H1 (cell line): Measurements from ENCODE around the gene WDR54. TPM values are rescaled to one million over a fixed set of nuclear protein-coding genes. Genes with fewer than 3 reads are reported as not detected.

ENCODE experiments used
- CTCF ChIA-PET: fragments of 300-600 bp; sonication (Branson Sonifier 250); formaldehyde crosslinking; loops from one replicate; lab custom pipeline; 2021; ENCODE audit not compliant: partially characterized antibody; lab: Charles Lee
- POLR2A ChIA-PET: fragments of 300-600 bp; sonication (Branson Sonifier 250); formaldehyde crosslinking; loops from one replicate; lab custom pipeline; 2021; ENCODE audit warnings: inconsistent platforms; ENCODE audit not compliant: partially characterized antibody; lab: Charles Lee
- DNase-seq, 2 experiments: peaks; one replicate each; pipeline versions ENCODE4 v3.0.0 to v3.0.0-alpha.2; 2010 to 2022; ENCODE audit warnings: low spot score in 2 of 2, low read depth in 1 of 2, mixed read lengths in 1 of 2
- FAIRE-seq: peaks from 2 replicates; lab custom pipeline; 2011; peaks lifted over from hg19 to GRCh38; lab: Jason Lieb, UNC
- H2AFZ ChIP-seq: 2 replicates; pipeline ENCODE4 v1.8.1; 2012; ENCODE audit warnings: low read length, inconsistent platforms
- H2AK5ac ChIP-seq: 2 replicates; pipeline ENCODE4 v1.6.1; 2013; ENCODE audit warnings: low read depth, low read length
- H2BK120ac ChIP-seq: replicated peaks from 2 replicates; pipeline ENCODE3; 2013; ENCODE audit warnings: low read depth, low read length, inconsistent platforms
- H2BK12ac ChIP-seq: 2 replicates; pipeline ENCODE4 v1.6.1; 2013; ENCODE audit warnings: low read depth, low read length
- H2BK15ac ChIP-seq: 2 replicates; pipeline ENCODE4 v1.6.1; 2013; ENCODE audit warnings: low read length
- H2BK20ac ChIP-seq: 2 replicates; pipeline ENCODE4 v1.6.1; 2013; ENCODE audit warnings: low read length
- H2BK5ac ChIP-seq: 2 replicates; pipeline ENCODE4 v1.6.1; 2013; ENCODE audit warnings: low read depth, low read length
- H3K14ac ChIP-seq: 2 replicates; pipeline ENCODE4 v1.6.1; 2013; ENCODE audit warnings: inconsistent platforms; ENCODE audit not compliant: insufficient read length
- H3K18ac ChIP-seq: 2 replicates; pipeline ENCODE4 v1.6.1; 2013; ENCODE audit warnings: low read length; ENCODE audit errors: extremely low read depth
- H3K23ac ChIP-seq: 2 replicates; pipeline ENCODE4 v1.6.1; 2013; ENCODE audit warnings: inconsistent platforms; ENCODE audit not compliant: insufficient read length
- H3K23me2 ChIP-seq: 2 replicates; pipeline ENCODE4 v1.6.1; 2013; ENCODE audit warnings: low read depth, low read length
- H3K27ac ChIP-seq: 2 replicates; pipeline ENCODE4 v1.6.1; 2011; ENCODE audit warnings: low read depth, low read length, inconsistent platforms
- H3K27me3 ChIP-seq, 4 experiments: replicated peaks in 1 of 4; 1 replicate in 1 of 4; 2 replicates in 3 of 4; pipeline versions ENCODE4 v1.6.1 to v1.8.1; 2011 to 2013; ENCODE audit warnings: low read length in 3 of 4, mild to moderate bottlenecking in 3 of 4, inconsistent platforms in 2 of 4, mixed read lengths in 2 of 4, moderate library complexity in 1 of 4; ENCODE audit not compliant: control insufficient read depth in 3 of 4, insufficient read depth in 3 of 4; ENCODE audit errors: extremely low read depth in 1 of 4
- H3K36me3 ChIP-seq, 4 experiments: 2 replicates each; pipeline versions ENCODE4 v1.6.1 to v1.8.1; 2011 to 2013; ENCODE audit warnings: mild to moderate bottlenecking in 4 of 4, low read length in 3 of 4, moderate library complexity in 2 of 4, control low read depth in 1 of 4, inconsistent platforms in 1 of 4; ENCODE audit not compliant: insufficient read depth in 4 of 4, control insufficient read depth in 2 of 4
- H3K4ac ChIP-seq: replicated peaks from 2 replicates; pipeline ENCODE3; 2013; ENCODE audit warnings: low read length, low read depth, mixed read lengths, inconsistent platforms; ENCODE audit not compliant: insufficient read length
- H3K4me1 ChIP-seq, 4 experiments: replicated peaks in 1 of 4; 1 replicate in 1 of 4; 2 replicates in 3 of 4; pipeline versions ENCODE4 v1.6.1 to v1.8.1; 2011 to 2013; ENCODE audit warnings: low read length in 3 of 4, inconsistent platforms in 2 of 4, mixed read lengths in 1 of 4; ENCODE audit not compliant: insufficient read depth in 4 of 4, control insufficient read depth in 3 of 4
- H3K4me2 ChIP-seq, 2 experiments: 2 replicates each; pipeline versions ENCODE4 v1.6.1 to v1.8.1; 2011 to 2013; ENCODE audit warnings: low read depth in 2 of 2, low read length in 2 of 2, control low read depth in 1 of 2, inconsistent platforms in 1 of 2, mild to moderate bottlenecking in 1 of 2; ENCODE audit not compliant: insufficient read depth in 1 of 2
- H3K4me3 ChIP-seq, 4 experiments: fragments of 200-600, 300-600 bp in 1 of 4; sonication (generic), shearing (Covaris generic), sonication (Bioruptor Twin) in 1 of 4; 2 replicates each; pipeline versions ENCODE4 v1.5.1 to v1.8.1; 2011 to 2016; ENCODE audit warnings: low read length in 4 of 4, low read depth in 3 of 4, control low read depth in 2 of 4, inconsistent platforms in 2 of 4, mild to moderate bottlenecking in 2 of 4, mixed read lengths in 1 of 4, moderate library complexity in 1 of 4; ENCODE audit not compliant: insufficient read depth in 2 of 4; ENCODE audit errors: extremely low read depth in 1 of 4
- H3K56ac ChIP-seq: replicated peaks from 2 replicates; pipeline ENCODE3; 2013; ENCODE audit warnings: low read depth, mild to moderate bottlenecking, mixed read lengths, low read length, inconsistent platforms; ENCODE audit not compliant: insufficient read length
- H3K79me1 ChIP-seq: 2 replicates; pipeline ENCODE4 v1.6.1; 2013; ENCODE audit warnings: low read depth, low read length, control low read depth
- H3K79me2 ChIP-seq, 2 experiments: 2 replicates each; pipeline versions ENCODE4 v1.6.1 to v1.8.1; 2012 to 2013; ENCODE audit warnings: low read length in 2 of 2, mild to moderate bottlenecking in 2 of 2, inconsistent platforms in 1 of 2; ENCODE audit not compliant: insufficient read depth in 2 of 2, control insufficient read depth in 1 of 2
- H3K9ac ChIP-seq, 4 experiments: replicated peaks in 1 of 4; 1 replicate in 1 of 4; 2 replicates in 3 of 4; pipeline versions ENCODE4 v1.6.1 to v1.8.1; 2011 to 2013; ENCODE audit warnings: low read depth in 3 of 4, low read length in 3 of 4, control low read depth in 2 of 4, mild to moderate bottlenecking in 2 of 4, moderate library complexity in 2 of 4, inconsistent platforms in 1 of 4; ENCODE audit errors: extremely low read depth in 1 of 4
- H3K9me3 ChIP-seq, 2 experiments: 2 replicates each; pipeline versions ENCODE4 v1.6.1 to v1.8.1; 2012 to 2013; ENCODE audit warnings: mild to moderate bottlenecking in 2 of 2, moderate library complexity in 2 of 2, control low read depth in 1 of 2, inconsistent platforms in 1 of 2, low read depth in 1 of 2, low read length in 1 of 2, mixed read lengths in 1 of 2; ENCODE audit not compliant: insufficient read depth in 2 of 2
- H4K20me1 ChIP-seq, 2 experiments: replicated peaks in 1 of 2; 2 replicates each; pipeline versions ENCODE3 to v1.8.1; 2011 to 2013; ENCODE audit warnings: inconsistent platforms in 2 of 2, low read length in 2 of 2, mild to moderate bottlenecking in 1 of 2; ENCODE audit not compliant: insufficient read depth in 2 of 2, control insufficient read depth in 1 of 2
- H4K5ac ChIP-seq: 2 replicates; pipeline ENCODE4 v1.6.1; 2013; ENCODE audit warnings: low read length, low read depth, mixed read lengths, inconsistent platforms; ENCODE audit not compliant: insufficient read length
- H4K8ac ChIP-seq: 2 replicates; pipeline ENCODE4 v1.8.0; 2013; ENCODE audit warnings: mild to moderate bottlenecking, moderate library complexity, low read length, inconsistent platforms; ENCODE audit not compliant: insufficient read depth; ENCODE audit errors: extremely low read depth
- H4K91ac ChIP-seq: replicated peaks from 2 replicates; pipeline ENCODE3; 2013; ENCODE audit warnings: low read length, mixed read lengths, inconsistent platforms; ENCODE audit not compliant: insufficient read length
- CHD1 ChIP-seq: IDR thresholded peaks from 2 replicates; pipeline ENCODE4 v1.6.1; 2012; ENCODE audit warnings: low read depth, low read length, improper control_type of control experiment
- KDM5A ChIP-seq: fragments of 200-600 bp; IDR thresholded peaks from 2 replicates; pipeline ENCODE4 v1.7.1; 2012; ENCODE audit warnings: mild to moderate bottlenecking, low read length, inconsistent platforms, mixed read lengths
- POLR2A ChIP-seq, 2 experiments: IDR thresholded peaks; 1 replicate in 1 of 2; 2 replicates in 1 of 2; pipeline ENCODE4 v1.6.1; 2011; ENCODE audit warnings: low read depth in 2 of 2, low read length in 2 of 2, mild to moderate bottlenecking in 2 of 2; ENCODE audit errors: control extremely low read depth in 1 of 2
- SAP30 ChIP-seq: fragments of 300-600 bp; sonication (generic); IDR thresholded peaks from 2 replicates; pipeline ENCODE4 v1.7.1; 2012; ENCODE audit warnings: low read length, moderate library complexity, mild to moderate bottlenecking, inconsistent platforms; ENCODE audit not compliant: insufficient read depth, insufficient replicate concordance
- SRF ChIP-seq: IDR thresholded peaks from 2 replicates; pipeline ENCODE4 v1.6.1; 2011; ENCODE audit warnings: mild to moderate bottlenecking, low read depth, low read length, moderate library complexity
- WGBS, 2 experiments: shearing (Covaris generic) in 1 of 2; methylation state at CpG; one replicate each; pipeline versions ENCODE4 v1.1.6 to v1.1.7; 2013 to 2015; ENCODE audit warnings: low lambda C conversion rate in 2 of 2, mixed read lengths in 2 of 2, inconsistent platforms in 1 of 2, low coverage in 1 of 2, missing lambda C conversion rate in 1 of 2; ENCODE audit not compliant: insufficient replicate concordance in 2 of 2, insufficient coverage in 1 of 2, insufficient read length in 1 of 2; ENCODE audit errors: extremely low coverage in 1 of 2, missing lambda C conversion rate in 1 of 2; 5-methylcytosine and 5-hydroxymethylcytosine counted together
- polyA plus RNA-seq, 7 experiments: library from polyadenylated mRNA; depleted of rRNA in 3 of 7; stranded (reverse) in 5 of 7; unstranded in 2 of 7; fragments of >200 nt in 5 of 7; fragments of 200-250 nt in 2 of 7; gene quantifications; 1 replicate in 5 of 7; 2 replicates in 1 of 7; 4 replicates in 1 of 7; pipeline versions ENCODE4 v1.2.1 to v1.2.3, GENCODE V29; 2011 to 2013; ENCODE audit warnings: missing spikeins in 2 of 7, mixed read lengths in 2 of 7
- total RNA-seq: library from RNA; stranded (reverse); fragmentation: NEBNext Ultra II Directional; extraction: Animal tissue kit (Norgen Biotek cat#: 25700); gene quantifications from 2 replicates; pipeline ENCODE4 v1.2.1, GENCODE V29; 2021
- TF ChIP-seq, protein P1 (sequence below): IDR thresholded peaks from 2 replicates; pipeline ENCODE4 v1.6.1; 2012; ENCODE audit warnings: inconsistent platforms
- TF ChIP-seq, protein P2 (sequence below), 3 experiments: IDR thresholded peaks; 1 replicate in 2 of 3; 2 replicates in 1 of 3; pipeline versions ENCODE4 v1.5.1 to v1.6.1; 2011; ENCODE audit warnings: low read length in 3 of 3, mild to moderate bottlenecking in 3 of 3, inconsistent platforms in 2 of 3, low read depth in 1 of 3, moderate library complexity in 1 of 3; ENCODE audit not compliant: insufficient read depth in 1 of 3; ENCODE audit errors: control extremely low read depth in 1 of 3

The WDR54 gene
- total and polyA plus RNA-seq, 2 of the 8 experiments (the other 6 are each of a cell fraction or from before 2014, with no cell fraction given), result 41.6 to 125 TPM

DNA sequence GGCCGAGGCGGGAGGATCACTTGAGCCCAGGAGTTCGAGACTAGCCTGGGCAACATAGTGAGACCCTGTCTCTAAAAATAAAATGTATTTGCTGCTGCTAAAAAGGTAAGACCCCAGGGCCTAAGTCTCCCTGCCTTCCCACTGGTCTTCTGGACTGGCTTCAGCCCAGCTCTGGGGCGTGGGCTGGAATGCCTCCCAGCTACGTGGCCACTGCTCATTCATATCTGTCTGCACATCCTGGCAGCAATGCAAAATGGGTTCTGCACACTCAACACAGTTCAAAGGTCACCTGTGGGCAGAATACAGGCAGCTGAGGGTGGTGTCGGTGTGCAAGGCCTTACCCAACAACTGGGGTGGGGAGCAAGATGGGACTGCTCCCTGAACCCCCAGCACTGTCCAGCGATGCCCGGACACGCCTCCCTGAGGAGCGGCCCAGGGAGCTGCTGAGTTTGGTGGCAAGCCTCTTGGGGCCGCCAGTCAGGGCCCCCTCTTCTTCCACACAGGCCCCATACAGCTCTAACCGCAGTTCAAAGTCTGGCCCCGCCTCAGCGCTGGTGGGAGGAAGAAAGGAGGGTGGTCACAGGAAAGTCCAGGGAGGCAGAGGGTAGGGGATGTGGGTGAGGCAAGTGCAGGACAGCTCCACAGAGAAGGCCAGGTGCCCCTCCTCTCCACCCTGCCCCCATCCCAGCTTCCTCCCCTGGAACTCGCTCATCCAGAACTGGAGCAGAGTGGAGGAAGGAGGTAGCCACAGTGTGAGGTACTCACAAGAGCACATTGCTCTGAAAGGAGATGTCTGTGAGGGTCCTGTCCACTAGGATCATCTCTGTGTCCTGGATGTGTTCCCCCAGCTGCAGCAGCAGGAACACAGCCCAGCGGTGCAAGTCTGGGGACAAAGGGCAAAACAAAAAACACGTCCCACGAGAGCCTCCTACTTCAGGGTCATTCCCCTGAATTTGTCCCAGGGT is 8.2 kb downstream of the WDR54 start:
- H2AK5ac ChIP-seq, result no peak overlapping the region
- DNase-seq (no peak), FAIRE-seq (no peak)
- H3K4me2 ChIP-seq, result no peak overlapping the region
- H2BK12ac ChIP-seq, result no peak overlapping the region
- WGBS, 2 experiments, result 92% methylated on average over 17 of the region's 18 CpGs; no CpG with 5 or more reads in 1 of the 2 experiments
- no peak overlapping the region for H2BK120ac ChIP-seq
- no peak overlapping the region for H2BK5ac ChIP-seq
- H3K14ac ChIP-seq, result no peak overlapping the region
- ChIA-PET CTCF (interaction anchor here (1.0 to 2.7 kb wide), 4 partner anchors 14 to 180 kb away, joined by 3 to 9 read pairs (median 4); no protein-coding TSS in a partner anchor), POLR2A (interaction anchor here (0.7 to 5.5 kb wide), 5 partner anchors 8 to 32 kb away, joined by 3 to 42 read pairs (median 5); partner anchors contain the start of genes C2orf81 and WDR54)
- H3K79me1 ChIP-seq, result peaks cover 5% of the 10 kb centered on the region; the same call in 1 of the 2 replicates
- H3K9ac ChIP-seq, result no peak overlapping the region
- no peaks in the 10 kb centered on the region for H3K23me2 ChIP-seq
- no peak overlapping the region for H4K8ac ChIP-seq
- no peak overlapping the region for H3K56ac ChIP-seq
- H3K4me3 ChIP-seq, result no peak overlapping the region
- H3K4me1 ChIP-seq, result 0 out of 7 replicates have a peak, but pooled peaks cover 0 to 2% (median 0%) of the 10 kb centered on the region in 4 experiments
- H3K36me3 ChIP-seq, result peaks cover 20 to 74% (median 58%) of the 10 kb centered on the region in 4 experiments
- H4K5ac ChIP-seq, result no peak overlapping the region
- no peak overlapping the region for H3K23ac ChIP-seq
- H3K9me3 ChIP-seq, result no peaks in the 10 kb centered on the region
- H2AFZ ChIP-seq, result no peak overlapping the region
- no peak overlapping the region for H3K18ac ChIP-seq
- no peak overlapping the region for H3K27ac ChIP-seq
- no peaks in the 10 kb centered on the region for H3K27me3 ChIP-seq
- no peak overlapping the region for H4K91ac ChIP-seq
- H3K4ac ChIP-seq, result no peak overlapping the region
- no peak overlapping the region for H2BK15ac ChIP-seq
- H2BK20ac ChIP-seq, result no peak overlapping the region
- H4K20me1 ChIP-seq, result peaks cover 4 to 19% of the 10 kb centered on the region in 2 experiments
- peaks cover 0 to 4% of the 10 kb centered on the region in 2 experiments; a peak in 2 of 4 replicates for H3K79me2 ChIP-seq
- no peak for TF ChIP-seq KDM5A
- no peak for TF ChIP-seq SRF
- TF ChIP-seq CHD1, result no peak
- TF ChIP-seq, protein P1, sequence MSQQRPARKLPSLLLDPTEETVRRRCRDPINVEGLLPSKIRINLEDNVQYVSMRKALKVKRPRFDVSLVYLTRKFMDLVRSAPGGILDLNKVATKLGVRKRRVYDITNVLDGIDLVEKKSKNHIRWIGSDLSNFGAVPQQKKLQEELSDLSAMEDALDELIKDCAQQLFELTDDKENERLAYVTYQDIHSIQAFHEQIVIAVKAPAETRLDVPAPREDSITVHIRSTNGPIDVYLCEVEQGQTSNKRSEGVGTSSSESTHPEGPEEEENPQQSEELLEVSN, result no peak
- no peak for TF ChIP-seq POLR2A (IDR thresholded peaks at IDR 0.05; ENCODE audit: control extremely low read depth in 1 of 2, low read depth in 2 of 2, low read length in 2 of 2)
- TF ChIP-seq, protein P2, sequence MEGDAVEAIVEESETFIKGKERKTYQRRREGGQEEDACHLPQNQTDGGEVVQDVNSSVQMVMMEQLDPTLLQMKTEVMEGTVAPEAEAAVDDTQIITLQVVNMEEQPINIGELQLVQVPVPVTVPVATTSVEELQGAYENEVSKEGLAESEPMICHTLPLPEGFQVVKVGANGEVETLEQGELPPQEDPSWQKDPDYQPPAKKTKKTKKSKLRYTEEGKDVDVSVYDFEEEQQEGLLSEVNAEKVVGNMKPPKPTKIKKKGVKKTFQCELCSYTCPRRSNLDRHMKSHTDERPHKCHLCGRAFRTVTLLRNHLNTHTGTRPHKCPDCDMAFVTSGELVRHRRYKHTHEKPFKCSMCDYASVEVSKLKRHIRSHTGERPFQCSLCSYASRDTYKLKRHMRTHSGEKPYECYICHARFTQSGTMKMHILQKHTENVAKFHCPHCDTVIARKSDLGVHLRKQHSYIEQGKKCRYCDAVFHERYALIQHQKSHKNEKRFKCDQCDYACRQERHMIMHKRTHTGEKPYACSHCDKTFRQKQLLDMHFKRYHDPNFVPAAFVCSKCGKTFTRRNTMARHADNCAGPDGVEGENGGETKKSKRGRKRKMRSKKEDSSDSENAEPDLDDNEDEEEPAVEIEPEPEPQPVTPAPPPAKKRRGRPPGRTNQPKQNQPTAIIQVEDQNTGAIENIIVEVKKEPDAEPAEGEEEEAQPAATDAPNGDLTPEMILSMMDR (IDR thresholded peaks at IDR 0.05; ENCODE audit: control extremely low read depth in 1 of 3, insufficient read depth in 1 of 3, low read depth in 1 of 3, low read length in 3 of 3), result no peak
- TF ChIP-seq SAP30, result no peak
